Hematopoietic multipotent progenitor cell treated with erythropoietin and hydrocortisone succinate and interleukin-3 and kit ligand, for 6 days (in vitro differentiated cells): ENCODE results near the gene SIGLEC7.
"Not testable (repeated sequence)": the region's sequence is repeated elsewhere in the genome, so short reads cannot be mapped to it uniquely, and the experiment has no call there.

Source experiments
- DNase-seq: peaks from one replicate; pipeline ENCODE4 v3.0.0-alpha.2; 2015

Gene SIGLEC7

DNA sequence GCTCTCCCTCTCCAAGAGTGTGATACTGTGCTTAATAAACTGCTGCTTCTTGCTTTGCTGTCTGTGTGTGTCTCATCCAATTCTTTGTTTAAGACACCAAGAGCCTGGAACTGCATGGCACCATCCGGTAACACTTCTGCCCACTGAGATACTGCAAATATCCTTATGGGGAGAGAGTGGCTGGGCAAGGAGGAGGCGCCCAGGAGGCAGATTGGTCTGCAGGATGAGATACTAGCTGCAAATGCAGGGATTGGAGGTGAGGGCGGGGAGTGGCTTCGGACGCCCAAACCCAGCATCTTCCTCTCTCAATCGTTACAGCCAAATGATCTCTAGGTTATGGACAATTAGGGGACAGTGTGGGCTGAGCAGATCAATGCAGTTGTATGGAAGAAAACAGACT lies 1.7 kb upstream of the SIGLEC7 start:
- no peak for DNase-seq

DNA sequence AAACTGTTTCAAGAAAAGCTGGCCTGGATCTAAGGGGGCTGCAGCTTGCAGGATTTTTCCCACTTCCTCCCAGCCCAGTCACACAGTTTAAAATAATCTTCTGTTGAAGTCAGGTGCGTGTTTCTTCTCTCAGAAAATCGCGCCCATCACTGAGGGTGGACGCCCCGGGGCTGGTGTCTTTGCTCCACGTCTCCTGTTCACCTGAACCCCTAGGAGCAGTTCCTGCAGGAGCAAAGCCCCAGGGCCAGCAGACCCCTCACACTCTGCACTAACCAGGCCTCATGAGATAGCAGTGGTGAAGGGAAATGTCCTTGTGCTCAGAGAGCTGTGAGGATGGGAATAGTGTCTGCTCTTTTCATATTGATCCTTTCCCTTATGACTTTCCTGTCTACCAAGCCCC lies 920 bp upstream of the SIGLEC7 start:
- no peak for DNase-seq

DNA sequence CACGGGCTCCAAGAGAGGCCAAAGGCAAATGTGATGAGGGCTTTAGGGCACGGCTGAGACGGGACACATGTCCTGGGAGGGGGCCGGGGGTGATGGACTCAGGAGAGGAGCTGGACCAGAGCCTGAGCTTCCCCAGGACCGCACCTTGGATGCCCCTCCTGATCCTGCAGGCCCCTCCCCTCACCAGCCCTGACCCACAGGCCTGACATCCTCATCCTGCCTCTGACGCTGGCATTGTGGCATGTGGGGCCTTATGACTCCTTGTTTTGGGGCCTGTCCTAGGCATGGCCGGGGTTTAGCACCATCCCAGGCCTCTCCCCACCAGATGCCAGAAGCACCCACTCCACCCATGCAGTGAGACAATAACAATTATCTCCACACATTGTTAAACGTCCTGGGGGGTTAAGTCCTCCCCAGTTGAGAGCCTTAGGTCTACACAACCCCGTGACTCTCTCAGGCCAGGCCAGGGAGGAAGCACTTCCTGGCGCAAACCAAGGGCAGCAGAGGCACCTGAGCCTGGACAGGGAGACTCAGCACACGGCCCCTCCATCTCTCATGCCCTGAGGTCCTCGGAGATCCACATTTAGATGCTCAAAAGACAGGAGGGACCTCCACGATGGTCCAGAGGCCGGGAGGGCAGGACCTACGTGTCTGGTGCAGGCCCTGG lies 841 bp downstream of the SIGLEC7 start:
- DNase-seq = not testable (repeated sequence)

DNA sequence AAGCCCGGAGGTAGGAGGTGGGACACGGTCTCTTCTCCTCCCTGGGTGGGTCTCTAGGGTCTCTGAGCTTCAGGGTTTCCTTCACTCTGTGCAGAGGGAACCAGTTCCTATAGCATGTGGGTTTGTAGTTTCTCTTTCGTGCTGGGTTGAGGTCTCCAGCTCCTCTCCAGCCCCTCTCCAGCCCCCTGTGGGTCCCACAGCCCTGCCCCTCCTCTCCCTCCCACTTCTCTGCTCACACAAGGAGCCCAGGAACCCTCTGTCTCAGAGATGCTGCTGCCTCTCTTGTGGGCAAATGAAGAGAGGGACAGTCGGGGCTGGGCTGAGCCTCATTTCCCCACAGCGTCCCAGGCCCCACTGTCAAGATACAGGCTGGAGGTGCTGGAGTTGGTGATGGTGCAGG lies 1.4 kb downstream of the SIGLEC7 start:
- no peak for DNase-seq

DNA sequence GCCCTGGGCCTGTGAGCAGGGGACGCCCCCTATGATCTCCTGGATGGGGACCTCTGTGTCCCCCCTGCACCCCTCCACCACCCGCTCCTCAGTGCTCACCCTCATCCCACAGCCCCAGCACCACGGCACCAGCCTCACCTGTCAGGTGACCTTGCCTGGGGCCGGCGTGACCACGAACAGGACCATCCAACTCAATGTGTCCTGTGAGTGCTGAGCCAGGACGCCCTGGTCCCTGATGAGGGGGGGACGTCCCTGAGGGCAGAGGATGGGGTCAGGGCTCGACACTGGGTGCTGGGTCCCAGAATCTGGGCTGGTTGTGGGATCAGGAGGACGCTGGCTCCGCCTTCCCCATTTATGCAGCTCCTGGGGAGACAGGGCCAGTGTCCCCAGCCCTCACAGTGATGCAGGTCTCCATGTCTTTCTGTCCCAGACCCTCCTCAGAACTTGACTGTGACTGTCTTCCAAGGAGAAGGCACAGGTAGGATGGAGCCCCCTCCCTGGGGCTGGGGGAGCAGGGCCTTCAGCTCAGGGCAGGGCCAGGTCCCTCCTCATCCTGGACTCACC lies 2.5 kb downstream of the SIGLEC7 start:
- DNase-seq = no peak

DNA sequence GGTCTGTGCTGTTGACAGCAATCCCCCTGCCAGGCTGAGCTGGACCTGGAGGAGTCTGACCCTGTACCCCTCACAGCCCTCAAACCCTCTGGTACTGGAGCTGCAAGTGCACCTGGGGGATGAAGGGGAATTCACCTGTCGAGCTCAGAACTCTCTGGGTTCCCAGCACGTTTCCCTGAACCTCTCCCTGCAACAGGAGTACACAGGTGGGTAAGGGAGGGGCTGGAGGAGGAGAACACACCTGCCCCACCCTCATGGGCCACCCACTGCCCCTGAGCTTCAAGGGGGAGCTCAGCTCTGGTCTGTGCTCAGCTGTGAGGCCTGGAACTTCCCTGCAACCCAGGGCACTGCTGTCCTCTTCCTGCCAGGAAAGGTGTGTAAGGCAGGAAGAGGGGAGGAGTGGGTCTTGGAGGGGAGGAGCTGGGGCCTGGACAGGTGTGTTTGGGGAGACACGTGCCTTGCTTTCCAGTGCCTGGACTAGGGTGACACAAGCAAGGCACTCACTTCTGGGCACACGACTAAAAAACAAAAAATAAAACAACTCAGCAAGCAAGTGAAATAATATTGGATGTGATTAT lies 3.9 kb downstream of the SIGLEC7 start:
- no peak for DNase-seq

DNA sequence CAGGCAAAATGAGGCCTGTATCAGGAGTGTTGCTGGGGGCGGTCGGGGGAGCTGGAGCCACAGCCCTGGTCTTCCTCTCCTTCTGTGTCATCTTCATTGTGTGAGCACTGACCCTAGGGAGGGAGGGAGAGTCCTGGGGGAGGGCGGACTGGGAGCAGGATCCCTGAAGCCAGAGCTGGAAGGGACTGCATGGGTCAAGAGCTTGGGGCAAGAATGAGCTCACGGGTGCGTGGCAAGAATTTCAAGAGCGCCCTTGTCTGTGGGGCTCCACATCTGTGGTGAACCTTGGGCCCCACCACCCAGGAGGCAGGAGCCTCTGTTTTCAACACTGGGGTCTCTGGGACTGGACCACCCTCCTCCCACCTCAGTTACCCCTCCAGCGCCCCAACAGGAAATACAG lies 4.7 kb downstream of the SIGLEC7 start:
- no peak for DNase-seq

DNA sequence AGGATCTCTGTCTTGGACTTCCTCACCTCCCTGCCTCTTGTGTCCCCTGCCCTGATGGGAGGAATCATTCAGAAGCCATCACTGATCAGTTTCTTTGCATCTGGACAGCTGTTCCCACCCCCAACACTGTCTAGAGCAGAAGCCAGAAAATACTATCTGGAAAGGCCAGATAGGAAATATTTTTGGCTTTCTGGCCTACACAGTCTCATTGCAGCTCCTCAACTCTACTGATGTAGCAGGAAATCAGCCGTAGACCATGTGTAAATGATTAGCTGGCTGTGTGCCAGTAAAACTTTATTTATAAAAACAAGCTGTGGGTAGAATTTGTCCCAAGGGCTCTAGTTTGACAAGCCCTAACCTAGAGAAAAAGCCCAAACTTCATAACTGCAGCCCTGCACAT lies 5.6 kb downstream of the SIGLEC7 start:
- DNase-seq = peak; percentile 69

DNA sequence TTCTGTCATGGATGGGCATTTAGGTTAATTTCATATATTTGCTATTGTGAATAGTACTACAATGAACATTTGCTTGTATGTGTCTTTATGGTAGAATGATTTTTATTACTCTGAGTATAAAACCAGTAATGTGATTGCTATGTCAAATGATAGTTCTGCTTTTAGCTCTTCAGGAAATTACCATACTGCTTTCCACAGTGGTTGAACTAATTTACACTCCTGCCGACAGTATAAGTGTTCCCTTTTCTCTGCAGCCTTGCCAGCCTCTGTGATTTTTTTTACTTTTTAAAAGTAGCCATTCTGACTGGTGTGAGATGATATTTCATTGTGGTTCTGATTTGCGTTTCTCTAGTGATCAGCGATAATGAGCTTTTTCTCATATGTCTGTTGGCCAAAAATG lies 6.5 kb downstream of the SIGLEC7 start:
- no peak for DNase-seq

DNA sequence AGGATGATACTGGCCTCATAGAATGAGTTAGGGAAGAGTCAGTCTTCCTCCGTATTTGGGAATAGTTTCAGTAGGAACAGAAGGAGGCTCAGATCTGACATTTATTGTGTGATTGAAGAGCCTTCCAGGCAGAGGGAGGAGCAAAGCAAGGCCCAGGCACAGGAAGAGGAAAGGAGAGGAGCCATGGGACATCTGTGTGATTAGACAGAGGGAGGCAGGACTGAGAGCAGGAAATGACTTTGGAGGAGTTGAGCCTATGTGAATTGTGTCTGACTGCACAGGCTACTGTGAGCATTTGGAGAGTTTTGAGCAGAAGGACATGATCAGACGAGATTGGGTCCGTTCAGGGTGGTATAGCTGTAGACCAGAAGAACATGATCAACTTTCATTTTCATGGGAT lies 8.5 kb downstream of the SIGLEC7 start:
- no peak for DNase-seq

DNA sequence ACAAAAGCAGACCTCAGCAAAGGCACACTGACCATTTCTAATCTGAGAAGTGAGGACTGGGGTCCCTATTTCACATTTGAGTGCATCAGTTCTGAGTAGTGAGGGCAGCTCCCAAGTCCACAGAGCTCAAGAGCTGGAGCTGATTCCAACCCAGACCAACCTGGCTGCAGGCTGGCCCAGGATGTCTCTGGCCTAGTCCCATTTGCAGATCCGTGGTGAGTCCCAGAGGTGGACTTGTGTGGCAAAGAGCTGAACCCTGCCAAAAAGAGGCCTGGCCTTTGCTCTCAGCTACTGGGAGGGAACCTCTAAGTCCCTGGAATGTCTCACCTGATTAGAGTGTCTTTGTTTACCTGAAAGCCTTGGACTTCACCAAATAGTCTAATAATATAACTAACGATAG lies 14.6 kb downstream of the SIGLEC7 start:
- DNase-seq = no peak

DNA sequence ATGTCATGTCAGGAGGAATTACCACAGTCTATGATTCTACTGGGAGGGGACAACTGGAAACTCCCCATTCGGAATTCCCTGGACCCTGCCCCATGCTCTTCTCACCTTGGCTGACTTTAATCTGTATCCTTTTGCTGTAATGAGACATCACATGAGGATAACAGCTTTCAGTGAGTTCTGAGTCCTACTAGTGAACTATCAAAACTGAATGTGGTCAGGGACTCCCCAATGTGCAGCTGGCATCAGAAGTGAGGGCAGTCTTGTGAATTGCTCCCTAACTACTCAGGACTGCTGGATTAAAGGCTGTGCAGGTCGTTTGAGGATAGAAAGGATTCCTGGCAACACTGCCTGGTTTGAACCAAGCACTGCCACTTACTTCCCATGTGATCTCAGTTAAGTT lies 15.2 kb downstream of the SIGLEC7 start:
- no peak for DNase-seq

DNA sequence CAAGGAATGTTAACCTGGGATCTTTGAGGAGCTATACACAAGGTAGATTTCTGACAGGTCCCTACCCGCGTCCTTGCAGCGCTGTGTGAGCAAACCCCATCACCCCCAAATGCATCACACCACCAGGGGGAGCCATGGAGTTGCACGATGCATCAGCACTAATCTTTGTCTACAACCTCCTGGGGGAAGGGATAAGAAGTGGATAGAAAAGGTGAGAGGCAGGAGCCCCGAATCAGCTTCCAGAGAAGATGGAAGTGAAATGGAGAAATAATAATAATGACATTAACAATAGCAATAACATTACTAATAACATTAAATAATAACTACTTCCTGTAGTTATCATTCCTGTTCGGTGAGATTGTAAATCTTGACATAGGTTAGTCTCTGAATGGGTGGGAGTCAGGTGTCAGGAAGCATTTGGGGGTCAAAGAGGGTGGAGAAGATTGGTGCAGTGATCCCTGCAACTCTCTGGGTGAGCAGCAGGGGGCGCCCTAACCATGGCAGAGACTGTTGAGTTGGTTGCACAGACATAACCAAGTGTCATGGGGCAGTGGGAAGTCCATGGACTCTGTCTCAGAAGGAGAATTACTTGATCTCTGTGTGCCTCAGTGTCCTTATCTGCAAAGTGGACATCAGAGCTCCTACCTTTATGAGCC lies 16.5 kb downstream of the SIGLEC7 start:
- peak; percentile 90 for DNase-seq

DNA sequence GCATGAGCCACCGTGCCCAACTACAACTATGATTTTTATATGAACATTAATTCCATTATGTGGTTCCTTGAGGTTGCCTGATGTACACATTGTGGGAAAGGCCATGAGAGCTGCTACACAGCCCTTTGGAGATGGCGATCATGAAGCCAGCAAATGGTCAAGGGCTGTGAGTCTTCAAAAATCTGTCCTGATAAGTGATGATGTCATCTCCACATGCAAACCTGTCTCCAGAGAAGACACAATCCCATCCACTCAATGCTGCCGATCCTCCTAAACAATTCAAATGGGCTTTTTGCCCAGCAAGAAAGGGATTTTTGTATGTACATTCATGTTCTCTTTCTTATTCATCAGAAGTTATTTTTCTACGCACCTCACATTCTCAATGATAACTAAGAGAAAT lies 17.6 kb downstream of the SIGLEC7 start:
- DNase-seq = no peak

DNA sequence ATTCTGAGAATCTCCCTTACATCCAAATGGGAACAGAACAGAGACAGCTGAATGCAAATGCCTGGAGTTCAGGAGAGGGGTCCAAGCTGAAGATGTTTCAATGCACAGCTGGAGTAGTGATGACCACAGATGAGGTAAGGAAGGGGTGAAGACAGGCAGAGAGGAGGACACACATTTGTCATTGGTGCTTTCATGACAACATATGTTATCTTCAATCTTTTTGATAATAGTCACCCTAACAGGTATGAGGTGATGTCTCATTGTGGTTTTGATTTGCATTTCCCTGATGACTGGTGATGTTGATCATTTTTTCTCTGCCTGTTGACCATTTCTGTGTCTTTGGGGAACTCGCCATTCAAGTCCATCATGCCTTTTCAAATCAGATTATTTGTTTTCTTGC lies 19.2 kb downstream of the SIGLEC7 start:
- no peak for DNase-seq

DNA sequence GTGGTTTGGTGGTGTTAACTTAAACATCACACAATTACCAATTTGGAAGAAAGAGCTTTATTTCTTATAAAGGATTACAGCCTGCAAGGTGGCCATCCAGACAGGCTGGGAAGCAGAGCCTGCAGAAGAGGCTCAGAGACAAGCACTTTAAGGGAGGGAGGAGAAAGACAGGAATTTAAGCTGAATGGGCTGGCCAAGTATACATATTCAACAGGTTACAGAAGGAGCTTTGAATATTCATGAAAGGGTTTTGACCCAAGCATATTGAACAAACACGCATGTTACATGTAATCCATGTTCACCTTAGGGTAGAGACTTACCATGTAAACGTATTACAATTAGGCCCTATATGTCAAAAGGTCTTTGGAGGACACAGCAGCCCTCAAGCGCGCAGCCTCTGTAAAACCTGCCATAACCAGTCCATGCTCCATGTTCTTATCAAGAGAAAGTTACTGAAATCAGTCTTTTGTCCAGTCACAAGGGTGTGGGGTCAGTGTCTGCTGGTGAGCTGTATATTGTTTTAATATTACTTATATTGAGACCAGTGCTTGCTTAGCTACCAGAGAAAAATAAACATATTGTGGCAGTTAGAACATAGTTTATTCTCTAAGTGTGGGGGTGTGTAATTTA lies 19.9 kb downstream of the SIGLEC7 start:
- no peak for DNase-seq

DNA sequence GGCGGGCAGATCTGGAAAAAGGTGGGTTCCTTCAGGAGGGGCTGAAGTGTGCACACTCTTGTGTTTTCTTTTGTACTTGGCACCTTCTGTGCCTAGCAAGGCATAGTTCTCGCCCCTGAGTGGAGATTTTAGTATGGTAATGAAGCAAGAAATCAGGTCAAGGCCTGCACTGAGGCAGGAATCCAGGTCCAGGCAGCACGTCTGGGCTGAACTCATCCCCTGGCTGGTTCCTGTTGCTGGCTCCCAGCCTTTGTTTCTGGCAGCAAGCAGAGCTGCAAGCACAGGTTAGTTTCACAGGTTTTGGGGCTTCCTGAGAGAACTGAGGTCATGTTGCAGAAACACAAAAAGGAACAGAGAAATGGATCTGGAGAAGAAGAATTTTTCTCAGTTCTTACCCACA lies 21.2 kb downstream of the SIGLEC7 start:
- no peak for DNase-seq

DNA sequence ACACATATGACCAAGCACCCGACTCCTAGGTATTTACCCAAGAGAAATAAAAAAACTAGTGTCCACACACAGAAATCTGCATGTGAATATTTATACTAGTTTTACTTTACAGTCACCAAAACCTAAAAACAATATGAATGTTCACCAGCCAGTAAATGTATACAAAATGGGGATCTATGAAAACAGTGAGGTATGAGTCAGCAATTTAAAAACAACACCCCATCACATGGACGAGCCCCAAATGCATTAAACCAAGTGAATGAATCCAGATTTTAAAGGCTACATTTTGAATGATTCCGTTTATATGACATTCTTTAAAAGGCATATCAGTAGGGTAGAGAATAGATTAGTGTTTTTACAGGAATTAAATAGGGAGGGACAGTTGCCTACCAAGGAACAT lies 22.1 kb downstream of the SIGLEC7 start:
- no peak for DNase-seq

DNA sequence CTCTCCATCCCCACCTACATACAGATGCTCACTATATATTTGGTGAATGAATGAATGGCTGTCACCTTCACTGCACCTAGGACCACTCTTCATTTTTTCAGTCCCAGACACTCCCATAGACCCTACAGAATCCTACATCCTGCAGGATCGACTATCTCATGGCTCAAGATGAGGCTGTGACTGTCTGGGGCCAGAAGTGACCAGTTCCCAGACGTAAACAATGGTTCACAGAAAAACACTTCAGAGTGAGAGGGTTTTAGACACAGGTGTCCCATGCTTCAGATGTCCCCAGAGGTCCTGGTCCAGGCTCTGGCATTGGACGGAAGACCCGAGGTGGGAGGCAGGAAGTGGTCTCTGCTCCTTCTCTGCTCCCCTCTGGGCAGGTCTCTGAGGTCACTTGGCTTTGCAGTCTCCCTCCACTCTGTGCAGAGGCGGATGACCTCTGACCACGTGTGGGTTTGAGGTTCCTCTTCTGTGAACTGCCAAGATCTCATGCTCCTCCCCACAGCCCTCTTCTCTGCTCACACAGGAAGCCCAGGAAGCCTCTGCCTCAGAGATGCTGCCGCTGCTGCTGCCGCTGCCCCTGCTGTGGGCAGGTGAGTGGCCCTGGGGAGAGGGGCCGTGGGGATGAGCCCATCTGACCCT lies 24.9 kb downstream of the SIGLEC7 start:
- DNase-seq = peak; percentile 66

DNA sequence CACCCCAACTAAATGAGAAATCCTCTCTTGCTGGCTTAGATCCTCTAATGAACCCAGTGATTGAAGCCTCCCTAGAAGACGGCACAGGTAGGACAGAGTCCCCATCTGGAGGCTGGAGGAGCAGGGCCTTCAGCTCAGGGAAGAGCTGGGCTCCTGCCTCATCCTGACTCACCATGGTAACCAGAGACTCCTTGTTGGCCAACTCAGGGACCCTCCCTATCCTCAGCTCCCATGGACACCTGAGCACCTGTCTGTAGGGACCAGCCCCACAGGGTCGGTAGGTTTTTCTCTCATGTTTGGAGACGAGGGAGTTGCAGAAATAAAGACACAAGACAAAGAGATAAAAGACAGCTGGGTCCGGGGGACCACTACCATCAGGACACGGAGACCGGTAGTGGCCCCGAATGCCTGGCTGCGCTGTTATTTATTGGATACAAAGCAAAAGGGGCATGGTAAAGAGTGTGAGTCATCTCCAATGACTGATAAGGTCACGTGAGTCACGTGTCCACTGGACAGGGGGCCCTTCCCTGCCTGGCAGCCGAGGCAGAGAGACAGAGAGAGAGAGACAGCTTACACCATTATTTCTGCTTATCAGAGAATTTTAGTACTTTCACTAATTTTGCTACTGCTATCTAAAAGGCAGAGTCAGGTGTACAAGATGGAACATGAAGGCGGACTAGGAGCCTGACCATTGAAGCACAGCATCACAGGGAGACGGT lies 26.6 kb downstream of the SIGLEC7 start:
- DNase-seq = no peak

DNA sequence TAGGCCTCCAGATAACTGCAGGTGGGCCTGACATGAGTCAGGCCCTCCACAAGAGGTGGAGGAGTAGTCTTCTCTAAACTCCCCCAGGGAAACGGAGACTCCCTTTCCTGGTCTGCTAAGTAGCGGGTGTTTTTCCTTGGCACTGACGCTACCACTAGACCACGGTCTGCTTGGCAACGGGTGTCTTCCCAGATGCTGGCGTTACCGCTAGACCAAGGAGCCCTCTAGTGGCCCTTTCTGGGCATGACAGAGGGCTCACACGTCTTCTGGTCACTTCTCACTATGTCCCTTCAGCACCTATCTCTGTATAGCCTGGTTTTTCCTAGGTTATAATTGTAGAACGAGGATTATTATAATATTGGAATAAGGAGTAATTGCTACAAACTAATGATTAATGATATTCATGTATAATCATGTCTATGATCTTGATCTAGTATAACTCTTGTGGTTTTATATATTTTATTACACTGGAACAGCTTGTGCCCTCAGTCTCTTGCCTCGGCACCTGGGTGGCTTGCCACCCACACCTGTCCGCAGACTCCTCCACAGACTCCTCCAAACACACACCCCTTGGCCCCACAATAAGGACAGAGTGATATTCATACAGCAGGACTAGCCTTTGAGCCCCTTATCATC lies 27.3 kb downstream of the SIGLEC7 start:
- peak; percentile 77 for DNase-seq

DNA sequence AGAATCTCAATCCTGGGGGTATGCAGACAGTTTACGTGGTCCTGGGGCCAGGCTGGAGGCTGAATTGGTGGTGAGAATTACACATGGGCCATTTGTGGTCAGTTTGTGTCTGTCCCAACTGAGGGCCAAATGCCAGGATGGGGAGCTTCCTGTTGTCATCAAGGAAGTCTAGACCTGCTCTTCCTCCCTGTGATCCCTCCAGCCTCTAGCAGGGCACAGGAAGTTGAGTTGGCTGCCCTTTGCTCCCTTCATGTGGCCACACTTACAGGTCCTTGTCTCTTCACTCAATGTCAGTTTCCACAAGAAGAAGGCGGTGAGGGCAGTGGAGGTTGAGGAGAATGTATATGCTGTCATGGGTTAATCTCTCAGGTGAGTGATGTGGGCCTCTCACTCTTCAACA lies 30.1 kb downstream of the SIGLEC7 start:
- no peak for DNase-seq
